ENCODE results near the gene OMD.

Gene OMD

DNA sequence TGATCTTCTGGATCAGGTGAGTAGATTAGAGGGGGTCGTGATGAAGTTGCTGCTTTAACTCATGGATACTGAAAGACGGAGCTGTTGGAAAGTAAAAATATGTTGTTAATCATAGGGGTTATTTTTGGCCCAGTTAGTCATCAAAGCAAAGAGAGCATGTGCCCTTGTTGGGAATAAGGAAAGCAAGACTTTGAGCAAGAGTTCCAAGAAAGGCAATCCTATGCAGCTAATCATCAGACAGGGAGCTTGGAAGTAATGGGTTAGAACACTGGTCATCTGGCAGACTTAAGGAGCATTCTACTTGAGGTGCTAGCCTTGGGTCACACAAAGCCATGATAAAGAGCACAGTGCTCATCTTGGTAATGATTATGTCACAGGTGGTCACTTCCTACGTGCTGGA, 39.7 kb upstream of the OMD start:
- Histone ChIP-seq H3K27ac (ENCODE audit: low read depth, low read length) (no peak overlapping the region), H3K9me2 (replicated peaks; ENCODE audit: control insufficient read depth, low read length) (no peaks in the 10 kb centered on the region), H3K79me2 (ENCODE audit: control insufficient read depth, low read length) (no peaks in the 10 kb centered on the region), H3F3A (ENCODE audit: control insufficient read depth, insufficient read depth) (no peaks in the 10 kb centered on the region), H4K20me1 (ENCODE audit: control insufficient read depth, insufficient read depth, low read depth, low read length) (no peaks in the 10 kb centered on the region), H3K4me1 (ENCODE audit: control insufficient read depth, low read length) (no peaks in the 10 kb centered on the region), H3K27me3 (ENCODE audit: control insufficient read depth, low read length) (no peaks in the 10 kb centered on the region), H3K36me3 (ENCODE audit: control insufficient read depth, low read length) (no peaks in the 10 kb centered on the region), H3K4me2 (ENCODE audit: low read length) (no peak overlapping the region), H3K9me3 (ENCODE audit: control insufficient read depth, insufficient read depth, low read length) (no peaks in the 10 kb centered on the region), H3K4me3 (ENCODE audit: low read length) (no peak overlapping the region)
- TF ChIP-seq EZH2phosphoT487 (IDR thresholded peaks at IDR 0.05; ENCODE audit: borderline replicate concordance, low read length): no peak
- no peak for TF ChIP-seq CTCF (IDR thresholded peaks at IDR 0.05; ENCODE audit: low read depth, low read length, poor library complexity, severe bottlenecking)

GRCh38 chr9:92463387-92463786, 39.1 kb upstream of the OMD start:
- H3F3A ChIP-seq (ENCODE audit: control insufficient read depth, insufficient read depth): no peaks in the 10 kb centered on the region
- TF ChIP-seq EZH2phosphoT487 (IDR thresholded peaks at IDR 0.05; ENCODE audit: borderline replicate concordance, low read length) (no peak), CTCF (IDR thresholded peaks at IDR 0.05; ENCODE audit: low read depth, low read length, poor library complexity, severe bottlenecking) (no peak)
- no peaks in the 10 kb centered on the region for H3K4me1 ChIP-seq (ENCODE audit: control insufficient read depth, low read length)
- no peaks in the 10 kb centered on the region for H3K79me2 ChIP-seq (ENCODE audit: control insufficient read depth, low read length)
- H4K20me1 ChIP-seq (ENCODE audit: control insufficient read depth, insufficient read depth, low read depth, low read length): no peaks in the 10 kb centered on the region
- H3K4me3 ChIP-seq (ENCODE audit: low read length): no peak overlapping the region
- no peaks in the 10 kb centered on the region for H3K9me3 ChIP-seq (ENCODE audit: control insufficient read depth, insufficient read depth, low read length)
- H3K27me3 ChIP-seq (ENCODE audit: control insufficient read depth, low read length): no peaks in the 10 kb centered on the region
- H3K9me2 ChIP-seq (replicated peaks; ENCODE audit: control insufficient read depth, low read length): no peaks in the 10 kb centered on the region
- no peak overlapping the region for H3K4me2 ChIP-seq (ENCODE audit: low read length)
- no peaks in the 10 kb centered on the region for H3K36me3 ChIP-seq (ENCODE audit: control insufficient read depth, low read length)
- H3K27ac ChIP-seq (ENCODE audit: low read depth, low read length): no peak overlapping the region

GRCh38 chr9:92457576-92457975, 33.3 kb upstream of the OMD start:
- Histone ChIP-seq H3K79me2 (ENCODE audit: control insufficient read depth, low read length) (no peaks in the 10 kb centered on the region), H3K4me2 (ENCODE audit: low read length) (no peak overlapping the region), H3K4me1 (ENCODE audit: control insufficient read depth, low read length) (no peaks in the 10 kb centered on the region), H3F3A (ENCODE audit: control insufficient read depth, insufficient read depth) (no peaks in the 10 kb centered on the region), H3K9me2 (replicated peaks; ENCODE audit: control insufficient read depth, low read length) (no peaks in the 10 kb centered on the region), H3K27me3 (ENCODE audit: control insufficient read depth, low read length) (no peaks in the 10 kb centered on the region), H4K20me1 (ENCODE audit: control insufficient read depth, insufficient read depth, low read depth, low read length) (no peaks in the 10 kb centered on the region), H3K27ac (ENCODE audit: low read depth, low read length) (no peak overlapping the region), H3K36me3 (ENCODE audit: control insufficient read depth, low read length) (no peaks in the 10 kb centered on the region), H3K4me3 (ENCODE audit: low read length) (no peak overlapping the region), H3K9me3 (ENCODE audit: control insufficient read depth, insufficient read depth, low read length) (no peaks in the 10 kb centered on the region)
- TF ChIP-seq EZH2phosphoT487 (IDR thresholded peaks at IDR 0.05; ENCODE audit: borderline replicate concordance, low read length) (no peak), CTCF (IDR thresholded peaks at IDR 0.05; ENCODE audit: low read depth, low read length, poor library complexity, severe bottlenecking) (no peak)

GRCh38 chr9:92455217-92455616, 30.9 kb upstream of the OMD start:
- H3K4me2 ChIP-seq (ENCODE audit: low read length): no peak overlapping the region
- H4K20me1 ChIP-seq (ENCODE audit: control insufficient read depth, insufficient read depth, low read depth, low read length): no peaks in the 10 kb centered on the region
- H3K9me3 ChIP-seq (ENCODE audit: control insufficient read depth, insufficient read depth, low read length): no peaks in the 10 kb centered on the region
- H3F3A ChIP-seq (ENCODE audit: control insufficient read depth, insufficient read depth): no peaks in the 10 kb centered on the region
- H3K36me3 ChIP-seq (ENCODE audit: control insufficient read depth, low read length): no peaks in the 10 kb centered on the region
- H3K4me3 ChIP-seq (ENCODE audit: low read length): no peak overlapping the region
- no peaks in the 10 kb centered on the region for H3K4me1 ChIP-seq (ENCODE audit: control insufficient read depth, low read length)
- H3K27me3 ChIP-seq (ENCODE audit: control insufficient read depth, low read length): no peaks in the 10 kb centered on the region
- H3K27ac ChIP-seq (ENCODE audit: low read depth, low read length): no peak overlapping the region
- no peaks in the 10 kb centered on the region for H3K79me2 ChIP-seq (ENCODE audit: control insufficient read depth, low read length)
- TF ChIP-seq CTCF (IDR thresholded peaks at IDR 0.05; ENCODE audit: low read depth, low read length, poor library complexity, severe bottlenecking) (peak; percentile 60), EZH2phosphoT487 (IDR thresholded peaks at IDR 0.05; ENCODE audit: borderline replicate concordance, low read length) (no peak)
- no peaks in the 10 kb centered on the region for H3K9me2 ChIP-seq (replicated peaks; ENCODE audit: control insufficient read depth, low read length)

Measured in DOHH2 (cell line).